SK-N-SH treated with all-trans-retinoic acid at 6 μM for 48 hours (cell line): ENCODE measurements around the gene PCSK5.

Experiments
- CSDC2 ChIP-seq: fragments of 250-450 bp; sonication (Bioruptor Pico); IDR thresholded peaks from 2 replicates; pipeline ENCODE4 v1.5.0; 2020; ENCODE audit warnings: mild to moderate bottlenecking, moderate library complexity
- GLIS3 ChIP-seq: fragments of 250-450 bp; sonication (Bioruptor Pico); IDR thresholded peaks from 2 replicates; pipeline ENCODE4 v1.5.0; 2020; ENCODE audit warnings: mild to moderate bottlenecking, moderate library complexity
- PATZ1 ChIP-seq: fragments of 250-450 bp; sonication (Bioruptor Pico); IDR thresholded peaks from 2 replicates; pipeline ENCODE4 v1.8.0; 2020; ENCODE audit warnings: mild to moderate bottlenecking, moderate library complexity, borderline replicate concordance
- POU6F1 ChIP-seq: fragments of 250-450 bp; sonication (Bioruptor Pico); IDR thresholded peaks from 2 replicates; pipeline ENCODE4 v1.8.0; 2021; ENCODE audit warnings: low read depth, mild to moderate bottlenecking, moderate library complexity, borderline replicate concordance
- PPARA ChIP-seq: fragments of 250-450 bp; sonication (Bioruptor Pico); IDR thresholded peaks from 2 replicates; pipeline ENCODE4 v1.5.0; 2020; ENCODE audit warnings: mild to moderate bottlenecking, borderline replicate concordance
- RARB ChIP-seq: fragments of 250-450 bp; sonication (Bioruptor Pico); IDR thresholded peaks from 2 replicates; pipeline ENCODE4 v1.8.0; 2021; ENCODE audit warnings: mild to moderate bottlenecking, moderate library complexity
- TOX ChIP-seq: fragments of 250-450 bp; sonication (Bioruptor Pico); IDR thresholded peaks from 2 replicates; pipeline ENCODE4 v1.8.0; 2021; ENCODE audit warnings: mild to moderate bottlenecking, moderate library complexity, borderline replicate concordance
- ZC3H10 ChIP-seq: fragments of 250-450 bp; sonication (Bioruptor Pico); IDR thresholded peaks from 2 replicates; pipeline ENCODE4 v1.5.1; 2021; ENCODE audit warnings: mild to moderate bottlenecking, moderate library complexity
- ZFP3 ChIP-seq: fragments of 250-450 bp; sonication (Bioruptor Pico); IDR thresholded peaks from 2 replicates; pipeline ENCODE4 v1.5.0; 2020; ENCODE audit warnings: mild to moderate bottlenecking, moderate library complexity
- ZFP30 ChIP-seq: fragments of 450-650 bp; formaldehyde crosslinking; IDR thresholded peaks from 2 replicates; pipeline ENCODE4 v1.5.0; 2022; ENCODE audit warnings: mild to moderate bottlenecking, moderate library complexity
- ZNF565 ChIP-seq: fragments of 450-650 bp; formaldehyde crosslinking; conservative IDR thresholded peaks from 2 replicates; pipeline ENCODE4 v1.5.0; 2020; ENCODE audit warnings: low read depth, mild to moderate bottlenecking, moderate library complexity

- TF ChIP-seq PPARA (no peak), GLIS3 (no peak), RARB (CRISPR knock-in tag) (no peak), PATZ1 (CRISPR knock-in tag) (no peak), ZNF565 (CRISPR knock-in tag) (no peak), CSDC2 (CRISPR knock-in tag) (no peak), ZFP30 (CRISPR knock-in tag) (no peak), ZC3H10 (no peak), TOX (CRISPR knock-in tag) (no peak), POU6F1 (CRISPR knock-in tag) (no peak), ZFP3 (no peak)
Observed at GRCh38 chr9:76267284-76267652, 376.8 kb downstream of the PCSK5 start.
